T follicular helper cell (primary cell): ENCODE results near the gene NR1I3.
A peak's percentile ranks its signal among the peaks of the same experiment; 100 is the strongest.

Source experiments
- DNase-seq: peaks from one replicate; pipeline ENCODE4 v3.0.0-alpha.2; 2020; ENCODE audit warnings: low read depth

NR1I3 gene

GRCh38 chr1:161218301-161219077 lies 19.5 kb downstream of the NR1I3 start:
- DNase-seq = no peak

GRCh38 chr1:161217831-161218230 lies 20.2 kb downstream of the NR1I3 start:
- DNase-seq = no peak

GRCh38 chr1:161216945-161217712 lies 20.9 kb downstream of the NR1I3 start:
- no peak for DNase-seq

- DNase-seq = no peak
Measured at GRCh38 chr1:161215076-161215475, 22.9 kb downstream of the NR1I3 start, which contains the start of gene FCER1G. TSS of gene FCER1G (plus strand) at chr1:161215295. CDS start at chr1:161215322, 27 bp downstream.

GRCh38 chr1:161214369-161214768 lies 23.6 kb downstream of the NR1I3 start:
- DNase-seq = no peak

GRCh38 chr1:161209790-161210409 lies 28.1 kb downstream of the NR1I3 start:
- DNase-seq = peak; percentile 58

- DNase-seq = no peak
Measured at GRCh38 chr1:161207173-161207572, 30.8 kb downstream of the NR1I3 start.

- DNase-seq = no peak
Measured at GRCh38 chr1:161206411-161207140, 31.4 kb downstream of the NR1I3 start.

GRCh38 chr1:161201836-161202712 lies 35.9 kb downstream of the NR1I3 start, which contains the start of gene NDUFS2:
TSS of gene NDUFS2 (plus strand) at chr1:161202367. CDS start at chr1:161202386, 19 bp downstream.
- DNase-seq = peak; percentile 95

- DNase-seq = no peak
Measured at GRCh38 chr1:161200992-161201835, 36.8 kb downstream of the NR1I3 start.

GRCh38 chr1:161200421-161200991 lies 37.5 kb downstream of the NR1I3 start:
- DNase-seq = no peak

- DNase-seq = no peak
Measured at GRCh38 chr1:161199506-161200139, 38.4 kb downstream of the NR1I3 start.

GRCh38 chr1:161198897-161199431 lies 39.0 kb downstream of the NR1I3 start, which contains the start of gene ADAMTS4:
TSS of gene ADAMTS4 (minus strand) at chr1:161199054. CDS start at chr1:161198627, 427 bp downstream.
- no peak for DNase-seq

GRCh38 chr1:161198194-161198896 lies 39.7 kb downstream of the NR1I3 start:
- DNase-seq = no peak

- DNase-seq = no peak
Measured at GRCh38 chr1:161197560-161198193, 40.3 kb downstream of the NR1I3 start.

- no peak for DNase-seq
Measured at GRCh38 chr1:161196521-161197451, 41.2 kb downstream of the NR1I3 start.
